Suppressor macrophage treated with lipopolysaccharide for 1 hour (primary cell): ENCODE results near the gene ZCCHC9.
"Not testable (repeated sequence)": the region's sequence is repeated elsewhere in the genome, so short reads cannot be mapped to it uniquely, and the experiment has no call there.

Source experiments
- DNase-seq, 3 donors: peaks; one replicate each; pipeline ENCODE4 v3.0.0-alpha.2; 2020 to 2022

The ZCCHC9 gene

GRCh38 chr5:81301271-81302015, at the start of gene ZCCHC9:
Gene ZCCHC9 (plus strand): TSS chr5:81301587. CDS start chr5:81304758, 3,171 bp downstream.
- peak; percentile 96 to 98 (median 98) for DNase-seq

- no peak for DNase-seq
Measured at GRCh38 chr5:81251922-81252321, 49.5 kb upstream of the ZCCHC9 start.

- no peak for DNase-seq
Measured at GRCh38 chr5:81252904-81253303, 48.5 kb upstream of the ZCCHC9 start.

DNA sequence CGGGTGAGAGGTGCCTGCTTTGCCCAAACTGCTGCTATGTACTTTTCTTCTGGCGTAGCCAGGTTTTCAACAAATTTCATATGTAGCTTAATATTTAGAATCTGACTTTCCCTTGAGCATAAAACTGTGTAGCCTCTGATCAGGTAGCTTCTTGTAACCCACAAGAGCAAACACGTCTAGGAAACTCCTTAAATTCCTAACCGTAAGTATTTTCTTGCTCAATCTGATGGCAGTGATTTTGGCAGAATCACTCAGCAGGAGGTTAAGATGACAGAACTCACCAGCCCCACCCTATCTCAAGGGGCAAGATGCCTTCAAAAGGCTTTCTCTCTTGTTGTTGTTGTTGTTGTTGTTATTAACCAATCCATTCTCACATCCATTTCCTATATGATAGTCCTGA, 47.5 kb upstream of the ZCCHC9 start:
- no peak for DNase-seq

GRCh38 chr5:81254886-81255559, 46.4 kb upstream of the ZCCHC9 start:
- DNase-seq = no peak

DNA sequence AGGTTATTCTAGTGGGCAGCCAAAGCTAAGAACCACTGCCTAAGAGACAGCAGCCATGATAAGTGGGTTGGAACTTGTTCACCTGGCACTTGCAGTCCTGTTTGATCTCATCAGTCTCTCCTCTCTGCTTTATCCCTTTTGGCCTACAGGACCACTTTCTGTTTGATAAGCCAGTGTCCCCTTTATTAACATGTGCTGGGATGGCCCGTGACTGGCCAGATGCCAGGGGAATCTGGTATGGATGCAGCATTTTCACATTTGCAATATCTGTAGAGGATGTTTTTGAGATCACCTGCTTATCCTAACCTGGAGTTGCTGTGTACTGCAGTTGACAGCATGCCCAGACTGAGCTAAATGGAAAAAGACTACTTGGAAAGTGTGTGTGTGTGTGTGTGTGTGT, 44.6 kb upstream of the ZCCHC9 start:
- no peak for DNase-seq

DNA sequence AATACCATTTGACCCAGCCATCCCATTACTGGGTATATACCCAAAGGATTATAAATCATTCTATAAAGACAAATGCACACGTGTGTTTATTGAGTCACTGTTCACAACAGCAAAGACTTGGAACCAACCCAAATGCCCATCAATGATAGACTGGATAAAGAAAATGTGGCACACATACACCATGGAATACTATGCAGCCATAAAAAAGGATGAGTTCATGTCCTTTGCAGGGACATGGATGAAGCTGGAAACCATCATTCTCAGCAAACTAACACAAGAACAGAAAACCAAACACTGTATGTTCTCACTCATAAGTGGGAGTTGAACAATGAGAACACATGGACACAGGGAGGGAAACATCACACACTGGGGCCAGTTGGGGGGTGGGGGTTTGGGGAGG, 38.6 kb upstream of the ZCCHC9 start:
- DNase-seq = not testable (repeated sequence)

DNA sequence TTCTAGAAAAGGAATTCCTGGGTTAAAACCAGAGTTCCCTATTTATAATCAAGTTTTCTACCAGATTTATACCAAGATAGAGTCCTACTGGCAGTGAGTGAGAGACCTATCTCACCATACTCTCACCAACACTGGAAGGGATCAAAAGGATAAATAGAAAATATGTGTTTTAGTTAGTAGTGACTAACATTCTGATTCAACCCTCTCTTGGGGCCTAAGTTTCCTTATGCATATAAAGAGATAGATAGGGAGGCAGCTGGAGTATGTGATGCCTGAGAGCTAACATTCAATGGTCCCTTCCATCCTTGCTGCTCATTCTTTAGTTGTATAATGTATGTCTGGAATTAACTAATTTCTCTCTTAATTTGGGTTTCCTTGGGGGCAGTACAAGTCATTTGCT, 36.3 kb upstream of the ZCCHC9 start:
- no peak for DNase-seq

DNA sequence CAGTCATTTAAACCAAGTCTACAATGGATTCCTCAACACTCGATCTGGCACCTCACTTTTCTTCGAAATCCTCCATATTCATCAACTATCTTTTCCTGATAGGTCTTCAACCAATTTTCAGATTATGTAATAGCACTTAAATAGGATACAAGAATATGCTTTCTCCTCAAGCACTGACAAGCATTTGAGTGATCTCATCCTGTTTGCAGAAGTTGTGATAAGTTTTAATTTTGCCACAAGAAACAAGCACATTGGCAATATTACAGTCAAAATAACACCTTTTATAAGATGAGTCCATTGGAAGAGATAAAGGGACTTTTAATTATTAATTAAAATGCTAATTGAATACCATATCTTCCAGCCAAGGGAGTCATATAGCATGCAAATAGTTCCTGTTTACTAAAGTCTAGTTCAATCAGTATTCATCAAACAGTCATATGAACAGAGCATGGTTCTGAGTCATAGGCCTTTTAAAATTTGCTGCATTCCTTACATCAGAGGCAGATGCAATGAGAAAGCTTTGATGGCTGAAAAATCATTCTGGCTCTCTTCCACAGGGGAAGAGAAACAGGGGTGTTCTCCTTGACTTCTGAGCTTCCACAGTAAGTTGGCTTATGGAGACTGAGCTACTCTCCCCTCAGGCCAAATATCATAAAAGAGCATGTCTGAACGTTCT, 32.7 kb upstream of the ZCCHC9 start:
- peak; percentile 67 to 86 (median 84) for DNase-seq

GRCh38 chr5:81269751-81270393, 31.5 kb upstream of the ZCCHC9 start:
- no peak for DNase-seq

- DNase-seq = not testable (repeated sequence)
Measured at GRCh38 chr5:81270394-81271027, 30.9 kb upstream of the ZCCHC9 start.

DNA sequence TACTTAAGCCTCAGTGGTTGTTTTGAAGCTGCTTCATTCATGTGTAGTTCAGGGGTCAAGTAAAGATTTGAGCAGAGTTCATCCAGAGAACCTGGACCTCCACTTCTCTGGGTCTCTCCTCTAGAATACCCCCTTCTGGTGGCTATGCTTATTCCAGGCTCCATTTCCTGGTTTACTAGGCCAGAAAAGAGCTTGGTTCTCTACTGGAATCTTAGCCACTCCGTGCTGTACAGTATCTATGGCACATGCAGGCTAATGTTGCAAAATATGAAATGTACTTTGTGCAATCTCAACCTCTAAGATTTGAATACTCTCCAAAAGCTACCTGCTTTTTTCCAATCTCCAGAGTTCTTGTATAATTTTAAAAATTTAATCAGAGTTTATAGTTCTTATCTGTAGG, 17.4 kb upstream of the ZCCHC9 start:
- no peak for DNase-seq

DNA sequence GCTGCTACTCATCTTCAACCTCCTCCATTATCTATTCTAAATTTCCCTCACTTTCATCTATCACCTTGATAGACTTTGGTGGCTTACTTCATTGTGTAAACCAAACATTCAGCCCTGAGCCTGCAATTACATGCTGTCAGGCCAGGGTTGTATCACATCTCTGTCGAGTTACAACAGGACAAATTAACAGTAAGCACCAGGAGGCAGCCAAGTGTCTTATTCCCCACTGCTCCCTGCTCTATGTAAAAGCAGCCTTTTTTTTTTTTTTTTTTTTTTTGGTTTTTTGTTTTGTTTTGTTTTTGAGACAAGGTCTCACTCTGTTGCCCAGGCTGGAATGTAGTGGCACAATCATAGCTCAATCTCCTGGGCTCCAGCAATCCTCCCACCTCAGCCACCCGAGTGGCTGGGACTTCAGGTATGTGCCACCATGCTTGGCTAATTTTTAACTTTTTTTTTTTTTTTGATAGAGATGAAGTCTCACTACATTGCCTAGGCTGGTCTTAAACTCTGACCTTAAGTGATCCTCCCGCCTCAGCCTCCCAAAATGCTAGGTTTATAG, 15.2 kb upstream of the ZCCHC9 start:
- DNase-seq = no peak

DNA sequence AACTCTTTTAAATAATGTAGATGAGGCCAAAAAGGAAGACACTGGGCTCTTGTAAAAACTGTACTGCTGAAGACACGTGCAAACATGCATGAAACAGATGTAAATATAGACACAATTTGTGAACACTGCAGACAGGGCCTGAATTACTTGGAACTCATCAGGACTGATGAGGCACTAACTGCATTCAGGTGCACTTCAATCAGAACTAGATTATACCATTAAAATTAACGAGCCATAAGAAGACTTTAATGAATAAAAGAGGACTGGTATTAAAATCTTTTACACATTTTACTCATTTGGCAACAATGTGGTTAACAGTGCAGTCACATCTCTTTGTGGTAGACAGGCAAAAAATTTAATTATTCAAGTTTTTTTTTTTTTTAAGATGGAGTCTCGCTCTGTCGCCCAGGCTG, 13.4 kb upstream of the ZCCHC9 start:
- DNase-seq = no peak

DNA sequence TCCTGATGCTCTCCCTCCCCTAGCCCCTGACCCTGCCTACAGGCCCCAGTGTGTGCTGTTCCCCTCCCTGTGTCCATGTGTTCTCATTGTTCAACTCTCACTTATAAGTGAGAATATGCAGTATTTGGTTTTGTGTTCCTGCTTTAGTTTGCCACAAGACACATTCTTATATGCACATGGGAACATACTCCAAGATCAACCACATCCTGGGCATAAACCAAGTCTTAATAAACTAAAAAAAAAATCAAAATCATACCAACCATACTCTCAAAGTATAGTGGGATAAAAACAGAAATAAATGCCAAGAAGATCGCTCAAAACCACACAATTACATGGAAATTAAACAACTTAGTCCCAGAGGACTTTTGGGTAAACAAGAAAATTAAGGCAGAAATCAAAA, 11.2 kb upstream of the ZCCHC9 start:
- no peak for DNase-seq

DNA sequence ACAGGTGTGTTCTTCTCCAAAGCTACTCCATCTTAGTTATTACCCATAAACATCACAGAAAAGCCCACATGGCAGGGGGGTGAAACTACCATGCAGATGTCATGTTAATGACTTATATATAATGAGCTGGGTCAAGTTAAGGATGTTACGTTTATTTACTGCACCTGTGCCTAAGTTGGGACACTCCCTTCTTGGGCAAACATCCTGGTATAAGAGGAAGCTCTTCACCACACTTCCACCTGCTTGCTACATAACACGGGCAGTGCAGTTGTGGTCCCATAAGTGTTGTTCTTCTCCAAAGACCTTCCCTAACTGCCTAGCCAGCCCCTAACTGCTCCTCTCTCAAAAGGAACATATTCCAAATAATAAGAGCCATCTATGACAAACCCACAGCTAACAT, 9.3 kb upstream of the ZCCHC9 start:
- no peak for DNase-seq

DNA sequence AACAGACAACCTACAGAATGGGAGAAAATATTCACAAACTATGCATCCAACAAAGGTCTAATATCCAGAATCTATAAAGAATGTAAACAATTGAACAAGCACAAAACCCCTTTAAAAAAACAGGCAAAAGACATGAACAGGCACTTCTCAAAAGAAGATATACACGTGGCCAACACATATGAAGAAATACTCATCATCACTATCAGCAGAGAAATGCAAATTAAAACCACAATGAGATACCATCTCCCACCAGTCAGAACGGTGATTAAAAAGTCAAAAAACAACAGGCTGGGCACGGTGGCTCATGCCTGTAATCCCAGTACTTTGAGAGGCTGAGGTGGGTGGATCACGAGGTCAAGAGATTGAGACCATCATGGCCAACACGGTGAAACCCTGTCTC, 7.4 kb upstream of the ZCCHC9 start:
- not testable (repeated sequence) for DNase-seq

- no peak for DNase-seq
Measured at GRCh38 chr5:81297531-81297930, 3.9 kb upstream of the ZCCHC9 start.

DNA sequence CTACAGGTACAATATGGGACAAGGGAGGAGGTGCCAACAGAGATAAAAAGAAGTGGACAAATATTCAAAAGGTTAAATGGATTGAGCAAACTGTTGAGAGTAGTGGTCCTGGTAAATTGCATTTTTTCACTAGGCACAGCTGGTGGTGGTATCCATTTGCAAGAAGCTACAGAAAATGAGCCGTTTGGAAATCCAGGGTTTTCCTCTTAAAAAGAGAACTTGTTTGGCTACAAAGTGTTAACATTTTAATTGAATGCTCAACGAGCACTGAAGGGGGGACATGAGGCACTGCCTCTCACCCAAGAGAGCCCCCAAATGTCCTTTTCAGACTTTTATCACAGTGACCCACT, 491 bp upstream of the ZCCHC9 start:
- peak; percentile 63 to 78 (median 72) for DNase-seq

GRCh38 chr5:81302596-81302995, 1.2 kb downstream of the ZCCHC9 start:
- no peak for DNase-seq

DNA sequence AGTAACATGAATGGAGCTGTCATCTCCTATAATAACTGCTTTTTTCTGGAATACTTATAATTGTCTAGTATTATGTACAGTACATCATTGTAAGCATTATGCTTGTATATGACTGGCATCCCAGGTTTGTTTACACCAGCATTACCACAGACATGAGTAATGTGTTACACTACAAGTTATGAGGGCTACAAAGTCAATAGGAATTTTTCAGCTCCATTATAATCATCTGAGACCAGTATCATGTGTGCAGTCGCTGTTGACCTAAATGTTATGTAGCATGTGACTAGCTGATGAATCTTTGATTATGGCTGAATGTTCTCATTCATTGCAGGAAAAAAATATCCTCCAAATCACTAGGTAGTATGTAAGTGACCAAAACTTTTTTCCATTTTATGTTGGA, 2.2 kb downstream of the ZCCHC9 start:
- no peak for DNase-seq

DNA sequence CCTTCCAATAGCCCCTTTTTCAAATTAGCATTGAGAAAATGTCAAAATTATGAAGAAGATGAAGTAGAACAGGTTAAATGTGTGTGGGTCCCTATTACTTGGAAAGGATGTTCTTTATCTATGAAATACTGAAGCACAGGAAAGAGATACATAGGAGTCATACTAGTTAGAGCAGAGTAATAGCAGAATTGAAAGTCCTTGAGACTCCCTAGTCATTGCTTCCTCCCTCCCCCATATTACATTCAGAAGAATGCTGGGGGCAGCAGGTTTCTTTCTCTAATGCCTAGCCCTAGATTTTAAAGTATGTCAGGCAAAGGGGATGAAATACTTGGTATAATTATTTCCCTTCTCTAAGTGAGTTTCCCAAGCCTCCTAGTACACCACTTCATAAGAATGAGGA, 4.4 kb downstream of the ZCCHC9 start:
- DNase-seq = peak in 2 of 3 donors; percentile 16 to 34

- no peak for DNase-seq
Measured at GRCh38 chr5:81308836-81309235, 7.4 kb downstream of the ZCCHC9 start.
